ENCODE results near the gene KDM4B. TPM values are rescaled to one million over a fixed set of nuclear protein-coding genes. Genes with fewer than 3 reads are reported as not detected.
"Not testable (repeated sequence)": the region's sequence is repeated elsewhere in the genome, so short reads cannot be mapped to it uniquely, and the experiment has no call there.

KDM4B gene
- total RNA-seq, 1 experiment from 2014 or later = 3.6 TPM

DNA sequence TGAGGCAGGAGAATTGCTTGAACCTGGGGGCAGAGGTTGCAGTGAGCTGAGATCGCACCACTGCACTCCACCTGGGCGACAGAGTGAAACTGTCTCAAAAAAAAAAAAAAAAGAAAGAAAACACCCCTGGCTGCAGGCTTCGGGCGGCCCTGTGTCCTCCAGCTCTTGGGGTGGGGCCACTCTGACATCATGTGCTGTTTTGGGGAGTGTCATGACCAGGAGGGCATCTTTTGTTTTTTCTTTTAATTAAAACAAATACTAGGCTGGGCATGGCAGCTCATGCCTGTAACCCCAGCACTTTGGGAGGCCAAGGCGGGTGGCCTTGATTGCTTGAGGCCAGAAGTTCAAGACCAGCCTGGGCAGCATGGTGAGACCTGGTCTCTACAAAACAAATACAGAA is 52.1 kb downstream of the KDM4B start:
- in situ Hi-C loops (cut with HindIII; ENCODE audit: low pct_unique_long_range_greater_than_20kb, low sequenced_read_pairs) = no loop called here
- no peak for DNase-seq (ENCODE audit: low read depth, low spot score)

DNA sequence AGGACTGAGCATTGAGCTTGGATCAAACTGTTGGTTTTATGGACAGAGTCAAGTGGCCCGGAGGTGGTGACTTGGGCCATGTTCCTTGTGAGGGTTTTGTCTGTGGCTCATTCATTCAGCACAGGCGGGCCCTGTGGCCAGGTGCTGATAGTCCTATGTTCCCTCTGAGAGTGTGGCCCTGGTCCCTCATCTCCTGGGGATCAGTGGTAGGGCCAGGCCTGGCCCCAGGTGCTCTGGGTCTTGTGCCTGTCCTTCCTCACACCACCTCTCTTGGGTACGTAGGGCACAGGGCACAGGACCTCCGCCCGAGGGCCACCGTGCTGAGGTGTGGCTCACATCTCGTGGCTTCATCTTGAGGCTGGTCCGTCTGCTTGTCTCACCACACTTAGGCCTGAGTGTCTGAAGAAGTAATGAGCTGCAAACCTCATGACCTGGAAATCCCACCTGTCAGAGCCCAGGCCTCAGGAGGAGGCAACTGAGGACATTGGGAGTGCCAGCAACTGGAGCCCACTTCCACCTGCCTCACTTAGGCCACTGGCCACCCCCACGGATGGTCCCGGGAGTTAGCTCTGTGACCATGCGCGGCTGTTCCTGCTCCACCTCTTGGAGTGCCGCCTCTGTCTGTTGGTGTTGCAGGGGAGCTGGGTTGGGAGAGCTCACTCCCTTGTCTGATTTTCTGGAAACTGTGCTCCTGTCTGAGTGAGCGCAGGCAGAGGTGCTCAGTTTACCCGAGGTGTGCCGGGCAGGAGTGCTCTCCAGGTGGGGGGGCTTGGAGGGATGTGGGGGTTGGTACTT is 53.4 kb downstream of the KDM4B start:
- DNase-seq (ENCODE audit: low read depth, low spot score) = no peak
- in situ Hi-C loops (cut with HindIII; ENCODE audit: low pct_unique_long_range_greater_than_20kb, low sequenced_read_pairs) = no loop called here

DNA sequence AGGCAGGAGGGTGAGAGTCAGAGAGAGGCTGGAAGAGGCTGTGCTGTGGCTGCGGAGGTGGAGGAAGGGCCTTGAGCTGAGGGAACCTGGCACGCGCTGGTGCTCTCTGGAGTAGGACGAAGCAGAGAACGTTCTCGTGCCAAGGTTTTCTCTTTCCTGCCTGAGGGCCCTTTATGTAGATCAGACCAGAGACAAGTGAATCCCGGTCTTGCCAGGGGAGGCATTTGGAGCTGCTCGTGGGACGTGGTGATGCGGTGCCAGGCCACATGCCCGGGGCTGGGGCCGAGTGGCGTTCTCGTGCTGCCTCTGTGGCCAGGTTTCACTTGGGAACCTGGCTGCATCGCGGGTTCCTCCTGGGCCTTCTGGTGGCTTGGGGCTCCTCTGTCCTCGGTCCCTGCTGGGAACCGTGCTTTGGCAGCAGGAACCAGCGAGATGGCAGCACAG is 54.2 kb downstream of the KDM4B start:
- no peak for DNase-seq (ENCODE audit: low read depth, low spot score)

DNA sequence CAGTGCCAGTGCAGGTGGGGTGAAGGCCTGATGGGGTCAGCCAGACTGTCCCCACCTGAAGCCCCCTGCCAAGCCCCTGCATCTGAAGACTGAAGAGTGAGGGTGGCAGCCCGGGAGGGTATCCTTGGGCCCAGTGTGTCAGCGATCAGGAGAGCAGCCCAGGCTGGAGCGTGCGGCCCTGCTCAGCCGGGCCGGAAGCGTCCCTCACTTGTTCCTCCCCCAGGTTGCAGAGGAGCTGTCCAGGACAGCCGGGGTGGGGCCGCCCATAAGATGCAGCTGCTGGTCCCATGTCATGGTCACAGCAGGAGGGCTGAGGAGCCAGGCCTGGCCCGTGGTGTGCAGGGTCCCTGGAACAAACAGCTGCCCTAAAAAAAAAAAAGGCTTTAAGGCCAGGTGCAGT is 55.4 kb downstream of the KDM4B start:
- no peak for DNase-seq (ENCODE audit: low read depth, low spot score)
- in situ Hi-C loops (cut with HindIII; ENCODE audit: low pct_unique_long_range_greater_than_20kb, low sequenced_read_pairs) = no loop called here

More for the DNA sequence above, 54.2 kb downstream of the KDM4B start:
- in situ Hi-C loops (cut with HindIII; ENCODE audit: low pct_unique_long_range_greater_than_20kb, low sequenced_read_pairs) = no loop called here

DNA sequence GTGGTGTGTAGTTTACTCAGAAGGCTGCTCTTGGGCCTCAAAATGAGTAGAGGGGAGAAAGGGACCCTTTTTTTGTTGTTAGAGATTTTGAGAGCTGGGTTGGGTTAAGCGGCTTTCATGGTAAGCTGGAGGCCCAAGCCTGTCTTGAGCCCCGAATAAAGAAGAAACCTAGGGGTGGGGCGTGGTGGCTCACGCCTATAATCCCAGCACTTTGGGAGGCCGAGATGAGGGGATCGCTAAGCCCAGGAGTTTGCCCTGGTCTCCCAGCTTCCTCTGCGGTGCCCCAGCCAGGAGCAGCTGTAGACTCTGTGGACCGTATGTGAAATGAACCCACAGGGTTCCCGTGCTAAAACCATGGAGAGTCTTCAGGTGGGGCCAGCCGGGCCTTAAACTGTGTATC is 56.1 kb downstream of the KDM4B start:
- in situ Hi-C loops (cut with HindIII; ENCODE audit: low pct_unique_long_range_greater_than_20kb, low sequenced_read_pairs) = no loop called here
- no peak for DNase-seq (ENCODE audit: low read depth, low spot score)

DNA sequence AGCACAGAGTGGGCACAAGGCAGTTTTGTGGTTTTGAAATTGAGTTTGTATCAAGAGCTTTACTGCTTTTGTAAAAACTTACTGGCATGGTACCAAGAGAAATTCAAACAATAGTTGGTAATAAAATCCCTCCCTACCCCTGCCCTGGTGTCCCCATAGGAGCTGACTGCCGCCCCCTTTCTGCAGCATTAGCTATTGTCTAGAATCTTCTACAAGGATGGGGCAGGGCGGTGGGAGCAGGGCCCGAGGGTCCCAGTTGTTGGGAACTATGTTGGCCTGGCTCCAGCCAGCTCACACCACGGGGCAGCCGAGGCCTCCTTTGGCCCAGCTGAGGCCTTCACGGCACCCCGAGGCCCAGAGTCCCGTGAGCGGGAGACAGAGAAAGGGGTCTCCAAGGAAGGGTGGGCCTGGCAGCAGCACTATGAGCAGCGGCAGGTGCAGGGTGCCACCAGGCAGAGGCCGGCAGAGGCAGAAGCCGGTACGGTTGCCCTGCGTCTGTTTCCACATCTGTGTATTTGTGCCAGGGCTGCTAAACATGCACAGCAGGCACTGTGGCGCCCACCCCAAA is 57.9 kb downstream of the KDM4B start:
- DNase-seq (ENCODE audit: low read depth, low spot score) = no peak
- in situ Hi-C loops (cut with HindIII; ENCODE audit: low pct_unique_long_range_greater_than_20kb, low sequenced_read_pairs) = no loop called here

DNA sequence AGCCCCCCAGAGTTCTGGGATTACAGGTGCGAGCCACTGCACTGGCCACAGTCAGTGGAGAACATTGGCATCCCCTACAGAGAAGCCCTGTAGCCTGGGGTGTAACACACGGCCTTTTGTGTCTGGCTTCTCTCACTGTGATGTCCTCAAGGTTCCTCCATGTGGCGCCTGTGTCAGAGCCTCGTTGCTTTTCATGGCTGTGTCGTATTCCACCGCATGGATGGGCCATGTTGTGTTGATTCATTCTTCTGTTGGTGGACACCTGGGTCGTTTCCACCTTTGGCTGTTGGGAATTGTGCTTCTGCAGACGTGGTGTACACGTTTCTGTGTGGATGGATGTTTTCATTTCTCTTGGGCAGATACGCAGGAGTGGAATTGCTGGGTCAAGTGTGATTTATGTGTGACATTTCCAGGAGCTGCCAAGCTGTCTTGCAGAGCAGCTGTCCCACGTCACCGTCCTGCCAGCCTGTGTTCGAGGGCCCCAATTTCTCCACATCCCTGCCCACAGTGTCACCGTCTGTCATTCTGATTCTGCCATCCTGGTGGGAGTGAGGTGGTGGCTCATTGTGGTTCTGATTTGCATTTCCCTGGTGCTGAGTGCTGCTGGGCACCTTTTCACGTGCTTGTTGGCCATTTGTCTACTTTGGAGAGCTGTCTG is 59.4 kb downstream of the KDM4B start:
- in situ Hi-C loops (cut with HindIII; ENCODE audit: low pct_unique_long_range_greater_than_20kb, low sequenced_read_pairs) = no loop called here
- DNase-seq (ENCODE audit: low read depth, low spot score) = no peak

DNA sequence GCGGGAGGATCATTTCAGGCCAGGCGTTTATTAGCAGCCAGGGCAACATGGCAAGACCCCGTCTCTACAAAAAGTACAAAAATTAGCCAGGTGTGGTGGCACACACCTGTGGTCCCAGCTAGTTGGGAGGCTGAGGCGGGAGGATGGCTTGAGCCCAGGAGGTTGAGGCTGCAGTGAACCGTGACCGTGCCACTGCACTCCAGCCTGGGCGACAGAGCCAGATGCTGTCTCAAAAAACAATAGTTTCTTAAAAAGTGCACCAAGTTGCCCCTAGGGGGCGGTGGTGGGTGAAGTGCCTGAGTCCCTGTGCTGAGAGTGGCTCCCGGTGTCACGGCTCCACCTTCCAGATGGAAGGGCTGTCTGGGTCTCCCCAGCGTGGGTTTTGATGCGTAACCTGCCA is 60.7 kb downstream of the KDM4B start:
- in situ Hi-C loops (cut with HindIII; ENCODE audit: low pct_unique_long_range_greater_than_20kb, low sequenced_read_pairs) = not testable (repeated sequence)

DNA sequence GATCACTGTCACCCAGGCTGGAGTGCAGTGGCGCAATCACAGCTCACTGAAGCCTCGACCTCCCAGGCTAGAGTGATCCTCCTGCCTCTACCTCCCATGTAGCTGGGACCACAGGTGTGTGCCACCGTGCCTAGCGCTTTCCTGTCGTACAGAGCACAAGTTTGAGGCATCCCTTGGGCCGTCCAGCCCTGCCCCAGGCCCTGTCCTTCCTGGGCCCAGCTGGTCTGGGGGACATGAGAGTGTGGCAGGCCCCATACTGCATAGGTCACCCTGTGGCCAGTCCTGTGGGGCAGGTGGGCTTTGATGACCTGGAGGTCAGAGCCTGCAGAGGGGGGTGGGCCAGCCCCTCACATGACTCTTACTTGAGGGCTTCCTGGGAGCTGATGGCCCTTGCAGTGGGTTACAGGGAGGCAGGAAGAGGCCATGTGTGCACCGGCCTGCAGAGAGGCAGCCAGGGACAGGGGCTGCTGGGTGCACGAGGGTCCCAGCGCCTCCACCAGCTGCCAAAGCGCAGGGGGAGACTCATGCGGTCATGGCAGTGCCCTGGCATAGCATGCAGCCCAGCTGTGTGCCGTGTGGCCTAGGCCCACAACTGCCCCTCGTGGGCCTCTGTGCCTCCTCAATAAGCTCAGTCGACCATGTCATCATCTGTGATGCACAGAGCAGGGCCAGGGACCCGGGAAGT is 61.4 kb downstream of the KDM4B start:
- in situ Hi-C loops (cut with HindIII; ENCODE audit: low pct_unique_long_range_greater_than_20kb, low sequenced_read_pairs) = no loop called here
- no peak for DNase-seq (ENCODE audit: low read depth, low spot score)

More for the DNA sequence above, 60.7 kb downstream of the KDM4B start:
- peak; percentile 65 for DNase-seq (ENCODE audit: low read depth, low spot score)

DNA sequence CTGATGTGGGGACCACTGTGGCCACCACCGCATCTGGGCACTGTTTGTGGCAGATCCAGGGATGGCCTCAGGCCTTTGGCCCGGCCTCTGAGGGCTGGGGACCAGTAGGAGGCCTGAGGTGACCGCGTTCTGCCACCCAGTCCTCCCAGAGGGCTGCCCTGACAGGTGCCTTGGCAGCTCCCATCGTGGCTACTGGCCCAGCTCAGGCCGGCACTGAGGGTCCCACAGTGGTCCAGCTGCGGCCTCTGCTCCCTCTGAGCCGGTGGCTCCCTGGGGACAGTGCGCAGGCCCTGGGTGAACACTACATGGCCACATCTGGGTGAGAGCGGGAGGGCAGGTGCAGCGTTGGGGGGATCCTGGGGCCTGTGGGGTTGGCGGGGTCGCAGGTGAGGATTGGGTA is 61.9 kb downstream of the KDM4B start:
- no peak for DNase-seq (ENCODE audit: low read depth, low spot score)
- in situ Hi-C loops (cut with HindIII; ENCODE audit: low pct_unique_long_range_greater_than_20kb, low sequenced_read_pairs) = no loop called here

DNA sequence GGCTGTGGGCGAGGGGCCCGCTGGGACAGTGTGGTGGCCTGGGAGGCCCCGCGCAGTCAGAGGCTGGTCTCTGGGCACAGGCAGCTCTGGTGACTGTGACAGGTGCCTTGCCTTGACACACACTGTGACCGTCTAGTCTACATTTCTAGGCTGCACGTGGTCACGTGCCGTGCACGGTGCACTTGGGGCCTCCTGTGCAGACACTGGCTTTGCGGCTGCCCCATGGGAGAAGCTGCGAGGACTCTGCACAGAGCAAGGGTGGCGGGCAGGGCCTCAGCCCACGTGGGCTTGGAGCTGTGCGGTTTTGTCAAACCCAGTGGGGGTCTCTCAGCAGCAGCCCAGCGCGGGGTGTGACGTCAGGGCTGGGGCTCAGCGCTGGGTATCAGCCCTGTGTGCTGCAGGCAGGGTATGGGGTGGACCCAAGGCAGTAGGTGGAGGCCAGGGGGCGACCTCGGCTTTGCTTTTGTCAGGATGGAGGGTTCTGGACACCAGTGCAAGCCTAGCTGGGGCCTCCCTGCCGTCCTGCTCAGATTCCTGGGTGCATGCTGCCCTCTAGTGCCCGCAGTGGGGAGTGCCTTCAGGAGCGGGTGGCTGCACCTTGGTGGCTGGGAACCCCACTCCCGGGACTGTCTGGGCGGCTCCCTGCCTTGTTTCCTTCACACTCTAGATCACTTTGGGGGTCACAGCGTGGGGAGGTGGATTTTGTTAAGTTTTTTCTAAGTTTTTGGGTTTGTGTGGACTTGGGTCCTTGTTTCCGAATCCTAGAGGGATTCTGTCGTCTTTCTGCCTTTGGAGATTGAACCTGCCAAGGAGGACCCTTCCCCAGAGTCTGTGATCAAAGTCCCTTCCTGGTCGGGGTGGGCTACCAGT is 62.6 kb downstream of the KDM4B start:
- in situ Hi-C loops (cut with HindIII; ENCODE audit: low pct_unique_long_range_greater_than_20kb, low sequenced_read_pairs) = no loop called here
- peak; percentile 68 for DNase-seq (ENCODE audit: low read depth, low spot score)

DNA sequence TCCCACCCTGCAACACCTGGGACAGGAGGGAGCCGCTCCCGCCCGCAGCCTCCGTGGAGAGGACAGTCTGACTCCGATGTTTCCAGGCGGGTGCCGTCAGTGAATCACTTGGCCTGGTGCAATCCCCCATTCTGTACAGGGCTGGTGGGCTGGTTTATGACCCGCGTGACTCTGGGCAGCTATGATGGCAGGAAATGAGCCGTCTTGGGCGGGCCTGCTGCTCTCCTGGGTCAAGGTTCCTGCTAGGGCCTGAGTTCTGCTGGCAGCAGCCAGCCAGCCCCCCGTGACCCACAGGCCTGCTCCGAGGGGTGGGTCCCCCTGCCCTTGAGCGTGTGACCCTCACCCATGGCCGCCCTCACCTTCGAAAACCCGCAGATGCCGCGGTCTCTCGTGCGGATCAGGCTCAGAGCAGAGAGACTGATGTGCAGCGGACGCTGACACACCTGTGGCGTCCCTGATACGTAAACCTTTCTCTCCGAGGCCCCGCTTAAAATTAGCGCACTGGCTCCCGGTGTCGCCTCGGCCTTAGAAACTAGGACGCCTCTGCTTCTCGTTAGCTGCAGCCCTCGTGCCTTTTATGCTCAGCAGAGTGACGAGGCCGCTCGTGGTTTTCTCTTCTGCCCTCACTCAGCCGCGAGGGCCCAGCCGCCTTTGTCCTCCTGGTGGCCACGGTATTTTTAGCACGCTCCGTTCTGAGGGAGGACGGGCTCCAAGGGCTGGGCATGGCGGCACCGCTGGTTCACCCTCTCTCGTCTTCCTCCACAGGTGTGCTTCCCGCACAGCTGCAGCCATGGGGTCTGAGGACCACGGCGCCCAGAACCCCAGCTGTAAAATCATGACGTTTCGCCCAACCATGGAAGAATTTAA is 63.4 kb downstream of the KDM4B start:
- no peak for DNase-seq (ENCODE audit: low read depth, low spot score)
- in situ Hi-C loops (cut with HindIII; ENCODE audit: low pct_unique_long_range_greater_than_20kb, low sequenced_read_pairs) = no loop called here

DNA sequence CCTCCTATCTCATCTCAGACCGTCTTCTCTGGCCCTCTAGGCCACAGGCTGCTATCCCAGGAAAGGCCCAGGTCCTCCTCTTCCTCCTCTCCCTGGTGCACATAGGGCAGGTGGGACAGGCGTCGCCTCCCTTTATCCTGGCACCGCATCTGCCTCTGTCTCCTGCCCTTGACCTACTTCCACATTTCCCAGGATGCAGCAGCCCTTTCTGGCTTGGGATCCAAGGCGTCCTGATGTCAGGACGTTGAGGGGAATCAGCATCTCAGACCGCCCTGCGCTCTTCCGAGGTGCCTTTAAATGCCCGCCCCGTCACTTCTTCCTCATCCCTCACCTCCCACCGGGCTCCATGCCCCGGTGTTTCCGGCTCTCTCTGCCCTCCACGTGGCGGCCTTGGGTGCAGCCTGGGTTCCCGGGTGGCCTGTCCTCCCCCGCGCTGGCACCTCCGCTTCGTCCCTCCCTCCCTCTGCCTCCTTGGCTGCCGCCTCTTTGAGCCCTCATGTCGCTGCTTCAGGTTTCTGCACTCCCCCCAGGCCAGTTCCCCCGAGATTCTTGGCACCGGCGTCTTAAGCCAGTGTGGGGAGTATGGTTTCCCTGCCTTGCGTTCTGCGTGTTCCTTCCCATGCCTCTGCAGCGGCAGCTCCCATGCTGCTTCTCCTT is 66.3 kb downstream of the KDM4B start:
- DNase-seq (ENCODE audit: low read depth, low spot score) = no peak
- in situ Hi-C loops (cut with HindIII; ENCODE audit: low pct_unique_long_range_greater_than_20kb, low sequenced_read_pairs) = no loop called here

DNA sequence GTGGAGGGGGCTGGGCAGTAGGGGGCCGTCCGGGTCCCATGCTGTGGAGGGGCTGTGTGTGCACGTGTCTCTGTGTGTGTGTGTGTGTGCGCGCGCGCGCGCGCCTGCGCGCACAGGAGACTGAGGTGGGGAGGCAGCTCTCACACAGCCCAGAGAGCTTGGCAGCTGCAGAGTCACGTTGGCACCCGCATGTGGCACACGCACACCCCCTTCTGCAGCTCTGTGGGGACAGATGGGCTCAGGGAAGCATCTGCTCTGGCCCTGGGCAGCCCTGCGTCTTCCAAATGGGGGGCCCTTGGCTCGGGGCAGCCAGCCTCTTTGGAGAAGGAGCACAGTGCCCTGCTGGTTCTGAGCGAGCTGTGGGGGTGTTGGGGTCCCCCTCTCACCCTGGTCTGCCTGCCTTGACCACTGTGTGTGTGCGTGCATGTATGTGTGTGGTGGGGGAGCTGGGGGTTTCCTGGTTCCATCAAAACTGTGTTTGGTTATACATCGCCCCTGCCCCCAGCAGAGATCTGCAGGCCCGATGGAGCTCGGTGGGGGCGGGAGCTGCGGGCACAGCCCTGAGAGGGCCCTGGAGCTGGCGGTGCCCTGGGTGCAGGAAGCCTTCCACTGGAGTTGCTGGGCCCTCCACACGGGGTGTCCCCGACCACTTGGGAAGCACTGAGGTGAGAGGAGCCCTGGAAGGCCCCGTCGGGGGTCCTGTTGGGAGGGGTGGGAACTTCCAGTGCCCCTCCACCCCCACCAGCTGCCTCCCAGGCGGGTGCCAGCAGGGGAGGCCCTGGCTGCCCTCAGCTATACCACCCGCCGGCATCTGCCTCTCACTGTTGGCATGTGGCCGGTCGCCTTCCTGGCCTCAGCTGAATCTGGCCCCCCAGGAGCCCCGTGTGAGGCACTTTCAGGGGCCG is 67.1 kb downstream of the KDM4B start:
- DNase-seq (ENCODE audit: low read depth, low spot score) = no peak
- in situ Hi-C loops (cut with HindIII; ENCODE audit: low pct_unique_long_range_greater_than_20kb, low sequenced_read_pairs) = no loop called here

All from SK-MEL-5 (cell line).